HCT116 (cell line): ENCODE data around the gene USP33.

ENCODE experiments used
- ZBTB33 ChIP-seq: IDR thresholded peaks from 2 replicates; pipeline ENCODE4 v1.6.1; 2011; ENCODE audit warnings: mild to moderate bottlenecking, low read length, moderate library complexity; ENCODE audit not compliant: insufficient replicate concordance; ENCODE audit errors: extremely low read depth
- TF ChIP-seq, protein P1 (sequence below), 3 experiments: fragments of 200-600 bp in 1 of 3; sonication (generic) in 1 of 3; IDR thresholded peaks in 2 of 3; conservative IDR thresholded peaks in 1 of 3; 2 replicates each; pipeline ENCODE4 v1.5.1; 2012 to 2017; ENCODE audit warnings: low read depth in 2 of 3, low read length in 2 of 3, antibody characterized with exemption in 1 of 3, borderline replicate concordance in 1 of 3, control low read depth in 1 of 3, mild to moderate bottlenecking in 1 of 3, mixed read lengths in 1 of 3, mixed run types in 1 of 3, moderate library complexity in 1 of 3; ENCODE audit not compliant: insufficient read depth in 1 of 3

- TF ChIP-seq, protein P1, sequence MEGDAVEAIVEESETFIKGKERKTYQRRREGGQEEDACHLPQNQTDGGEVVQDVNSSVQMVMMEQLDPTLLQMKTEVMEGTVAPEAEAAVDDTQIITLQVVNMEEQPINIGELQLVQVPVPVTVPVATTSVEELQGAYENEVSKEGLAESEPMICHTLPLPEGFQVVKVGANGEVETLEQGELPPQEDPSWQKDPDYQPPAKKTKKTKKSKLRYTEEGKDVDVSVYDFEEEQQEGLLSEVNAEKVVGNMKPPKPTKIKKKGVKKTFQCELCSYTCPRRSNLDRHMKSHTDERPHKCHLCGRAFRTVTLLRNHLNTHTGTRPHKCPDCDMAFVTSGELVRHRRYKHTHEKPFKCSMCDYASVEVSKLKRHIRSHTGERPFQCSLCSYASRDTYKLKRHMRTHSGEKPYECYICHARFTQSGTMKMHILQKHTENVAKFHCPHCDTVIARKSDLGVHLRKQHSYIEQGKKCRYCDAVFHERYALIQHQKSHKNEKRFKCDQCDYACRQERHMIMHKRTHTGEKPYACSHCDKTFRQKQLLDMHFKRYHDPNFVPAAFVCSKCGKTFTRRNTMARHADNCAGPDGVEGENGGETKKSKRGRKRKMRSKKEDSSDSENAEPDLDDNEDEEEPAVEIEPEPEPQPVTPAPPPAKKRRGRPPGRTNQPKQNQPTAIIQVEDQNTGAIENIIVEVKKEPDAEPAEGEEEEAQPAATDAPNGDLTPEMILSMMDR (IDR thresholded peaks at IDR 0.05 in 2 of 3, conservative IDR thresholded peaks at IDR 0.05 in 1 of 3; ENCODE audit: borderline replicate concordance in 1 of 3, insufficient read depth in 1 of 3, low read depth in 2 of 3, low read length in 2 of 3), result no peak
- TF ChIP-seq ZBTB33, result no peak
These were observed 110.5 kb downstream of the USP33 start for GRCh38 chr1:77649127-77649526.
